SJCRH30 (cell line): ENCODE measurements around the gene CACNA1B. TPM values are rescaled to one million over a fixed set of nuclear protein-coding genes. Genes with fewer than 3 reads are reported as not detected.

Experiments
- DNase-seq, 2 experiments: peaks; one replicate each; pipeline ENCODE4 v3.0.0-alpha.2; 2015 to 2020
- H3K27ac ChIP-seq: fragments of 250-450 bp; sonication (Bioruptor Pico); 2 replicates; pipeline ENCODE4 v1.5.1; 2020; ENCODE audit warnings: mild to moderate bottlenecking, moderate library complexity
- H3K27me3 ChIP-seq: fragments of 250-450 bp; sonication (Bioruptor Pico); 2 replicates; pipeline ENCODE4 v1.5.1; 2020; ENCODE audit warnings: mild to moderate bottlenecking, moderate library complexity
- H3K36me3 ChIP-seq: fragments of 250-450 bp; sonication (Bioruptor Pico); 2 replicates; pipeline ENCODE4 v1.5.1; 2020; ENCODE audit warnings: mild to moderate bottlenecking, moderate library complexity
- H3K4me1 ChIP-seq: fragments of 250-450 bp; sonication (Bioruptor Pico); 2 replicates; pipeline ENCODE4 v1.5.1; 2020; ENCODE audit warnings: mild to moderate bottlenecking, moderate library complexity
- H3K4me3 ChIP-seq: fragments of 250-450 bp; sonication (Bioruptor Pico); 2 replicates; pipeline ENCODE4 v1.5.1; 2020; ENCODE audit warnings: mild to moderate bottlenecking, moderate library complexity
- H3K9me3 ChIP-seq: fragments of 250-450 bp; sonication (Bioruptor Pico); replicated peaks from 2 replicates; pipeline ENCODE4 v1.5.1; 2020; ENCODE audit warnings: mild to moderate bottlenecking, moderate library complexity
- total RNA-seq: library from RNA; depleted of rRNA; stranded (reverse); fragments of >200 nt; shearing (Covaris generic); gene quantifications from 2 replicates; pipeline ENCODE4 v1.2.3, GENCODE V29; 2014

The CACNA1B gene
- total RNA-seq, 1 experiment from 2014 or later: 0.02 TPM

- no peak overlapping the region for H3K27ac ChIP-seq
- no peak overlapping the region for H3K4me3 ChIP-seq
- H3K36me3 ChIP-seq: no peaks in the 10 kb centered on the region
- H3K27me3 ChIP-seq: no peaks in the 10 kb centered on the region
- H3K4me1 ChIP-seq: no peaks in the 10 kb centered on the region
- DNase-seq: no peak
- H3K9me3 ChIP-seq: no peaks in the 10 kb centered on the region
These were observed 142.7 kb downstream of the CACNA1B start for GRCh38 chr9:138020120-138020794.

GRCh38 chr9:138020795-138021182 lies 143.2 kb downstream of the CACNA1B start:
- Histone ChIP-seq H3K4me1 (no peaks in the 10 kb centered on the region), H3K4me3 (no peak overlapping the region), H3K9me3 (no peaks in the 10 kb centered on the region), H3K27ac (no peak overlapping the region), H3K36me3 (no peaks in the 10 kb centered on the region), H3K27me3 (no peaks in the 10 kb centered on the region)
- no peak for DNase-seq

GRCh38 chr9:138021251-138022056 lies 143.9 kb downstream of the CACNA1B start:
- no peak for DNase-seq

GRCh38 chr9:138022121-138022741 lies 144.6 kb downstream of the CACNA1B start:
- H3K27me3 ChIP-seq: no peaks in the 10 kb centered on the region
- H3K27ac ChIP-seq: no peak overlapping the region
- no peak overlapping the region for H3K4me3 ChIP-seq
- H3K9me3 ChIP-seq: no peaks in the 10 kb centered on the region
- H3K4me1 ChIP-seq: no peaks in the 10 kb centered on the region
- H3K36me3 ChIP-seq: no peaks in the 10 kb centered on the region
- no peak for DNase-seq

More at GRCh38 chr9:138021251-138022056, 143.9 kb downstream of the CACNA1B start:
- H3K27me3 ChIP-seq: no peaks in the 10 kb centered on the region
- no peak overlapping the region for H3K4me3 ChIP-seq
- H3K4me1 ChIP-seq: no peaks in the 10 kb centered on the region
- no peak overlapping the region for H3K27ac ChIP-seq
- no peaks in the 10 kb centered on the region for H3K9me3 ChIP-seq
- H3K36me3 ChIP-seq: no peaks in the 10 kb centered on the region

GRCh38 chr9:138022756-138023393 lies 145.3 kb downstream of the CACNA1B start:
- DNase-seq: no peak
- no peaks in the 10 kb centered on the region for H3K36me3 ChIP-seq
- H3K27me3 ChIP-seq: no peaks in the 10 kb centered on the region

GRCh38 chr9:138023394-138024124 lies 146.0 kb downstream of the CACNA1B start:
- H3K27ac ChIP-seq: no peak overlapping the region
- H3K36me3 ChIP-seq: no peaks in the 10 kb centered on the region
- no peaks in the 10 kb centered on the region for H3K4me1 ChIP-seq
- H3K9me3 ChIP-seq: no peaks in the 10 kb centered on the region
- DNase-seq: no peak
- H3K27me3 ChIP-seq: no peaks in the 10 kb centered on the region
- H3K4me3 ChIP-seq: no peak overlapping the region

More at GRCh38 chr9:138022756-138023393, 145.3 kb downstream of the CACNA1B start:
- no peak overlapping the region for H3K4me3 ChIP-seq
- no peak overlapping the region for H3K27ac ChIP-seq
- H3K9me3 ChIP-seq: no peaks in the 10 kb centered on the region
- H3K4me1 ChIP-seq: no peaks in the 10 kb centered on the region

- Histone ChIP-seq H3K4me3 (no peak overlapping the region), H3K9me3 (no peaks in the 10 kb centered on the region), H3K36me3 (no peaks in the 10 kb centered on the region), H3K4me1 (no peaks in the 10 kb centered on the region), H3K27ac (no peak overlapping the region), H3K27me3 (no peaks in the 10 kb centered on the region)
- DNase-seq: no peak
These were observed 146.5 kb downstream of the CACNA1B start for GRCh38 chr9:138024131-138024530.

GRCh38 chr9:138024831-138025291 lies 147.3 kb downstream of the CACNA1B start:
- H3K36me3 ChIP-seq: no peaks in the 10 kb centered on the region
- no peaks in the 10 kb centered on the region for H3K27me3 ChIP-seq
- no peak overlapping the region for H3K4me3 ChIP-seq
- no peak for DNase-seq
- no peaks in the 10 kb centered on the region for H3K4me1 ChIP-seq
- no peak overlapping the region for H3K27ac ChIP-seq
- H3K9me3 ChIP-seq: no peaks in the 10 kb centered on the region

GRCh38 chr9:138025417-138025816 lies 147.8 kb downstream of the CACNA1B start:
- Histone ChIP-seq H3K27ac (no peak overlapping the region), H3K27me3 (no peaks in the 10 kb centered on the region), H3K4me3 (no peak overlapping the region), H3K9me3 (no peaks in the 10 kb centered on the region), H3K36me3 (no peaks in the 10 kb centered on the region), H3K4me1 (no peaks in the 10 kb centered on the region)
- no peak for DNase-seq

- Histone ChIP-seq H3K36me3 (no peaks in the 10 kb centered on the region), H3K9me3 (no peaks in the 10 kb centered on the region), H3K4me1 (no peaks in the 10 kb centered on the region), H3K4me3 (no peak overlapping the region), H3K27ac (no peak overlapping the region), H3K27me3 (no peaks in the 10 kb centered on the region)
- no peak for DNase-seq
These were observed 148.3 kb downstream of the CACNA1B start for GRCh38 chr9:138025908-138026307.

- no peak overlapping the region for H3K4me3 ChIP-seq
- DNase-seq: no peak
- no peaks in the 10 kb centered on the region for H3K27me3 ChIP-seq
- no peaks in the 10 kb centered on the region; the same call in 1 of the 2 replicates for H3K9me3 ChIP-seq
- H3K36me3 ChIP-seq: no peaks in the 10 kb centered on the region
- H3K4me1 ChIP-seq: no peaks in the 10 kb centered on the region
- H3K27ac ChIP-seq: no peak overlapping the region
These were observed 151.0 kb downstream of the CACNA1B start for GRCh38 chr9:138028596-138028995.

GRCh38 chr9:138031186-138031585 lies 153.6 kb downstream of the CACNA1B start:
- no peaks in the 10 kb centered on the region; the same call in 1 of the 2 replicates for H3K9me3 ChIP-seq

GRCh38 chr9:138033950-138034349 lies 156.4 kb downstream of the CACNA1B start:
- Histone ChIP-seq H3K9me3 (no peaks in the 10 kb centered on the region; the same call in 1 of the 2 replicates), H3K27ac (no peak overlapping the region), H3K4me3 (no peak overlapping the region), H3K4me1 (no peaks in the 10 kb centered on the region), H3K27me3 (no peaks in the 10 kb centered on the region), H3K36me3 (no peaks in the 10 kb centered on the region)
- DNase-seq: no peak

More at GRCh38 chr9:138031186-138031585, 153.6 kb downstream of the CACNA1B start:
- no peak for DNase-seq
- Histone ChIP-seq H3K4me1 (no peaks in the 10 kb centered on the region), H3K36me3 (no peaks in the 10 kb centered on the region), H3K27me3 (no peaks in the 10 kb centered on the region), H3K4me3 (no peak overlapping the region), H3K27ac (no peak overlapping the region)

GRCh38 chr9:138037140-138037539 lies 159.6 kb downstream of the CACNA1B start:
- Histone ChIP-seq H3K4me1 (no peaks in the 10 kb centered on the region), H3K36me3 (no peaks in the 10 kb centered on the region), H3K9me3 (no peaks in the 10 kb centered on the region; the same call in 1 of the 2 replicates), H3K4me3 (no peak overlapping the region), H3K27me3 (no peaks in the 10 kb centered on the region), H3K27ac (no peak overlapping the region)
- no peak for DNase-seq
